Choroid plexus epithelial cell (primary cell): ENCODE data around the gene ACTA2.
A peak's percentile ranks its signal among the peaks of the same experiment; 100 is the strongest.

Experiments
- DNase-seq: peaks from one replicate; pipeline ENCODE4 v3.0.0-alpha.2; 2010; ENCODE audit warnings: low read depth
- H3K4me3 ChIP-seq: 2 replicates; pipeline ENCODE4 v1.5.1; 2011; ENCODE audit warnings: low read depth, mild to moderate bottlenecking, control low read depth, low read length, moderate library complexity
- TF ChIP-seq, protein P1 (sequence below): conservative IDR thresholded peaks from 2 replicates; pipeline ENCODE4 v1.5.1; 2011; ENCODE audit warnings: low read depth, mild to moderate bottlenecking, control low read depth, inconsistent platforms, low read length, moderate library complexity

The ACTA2 gene

DNA sequence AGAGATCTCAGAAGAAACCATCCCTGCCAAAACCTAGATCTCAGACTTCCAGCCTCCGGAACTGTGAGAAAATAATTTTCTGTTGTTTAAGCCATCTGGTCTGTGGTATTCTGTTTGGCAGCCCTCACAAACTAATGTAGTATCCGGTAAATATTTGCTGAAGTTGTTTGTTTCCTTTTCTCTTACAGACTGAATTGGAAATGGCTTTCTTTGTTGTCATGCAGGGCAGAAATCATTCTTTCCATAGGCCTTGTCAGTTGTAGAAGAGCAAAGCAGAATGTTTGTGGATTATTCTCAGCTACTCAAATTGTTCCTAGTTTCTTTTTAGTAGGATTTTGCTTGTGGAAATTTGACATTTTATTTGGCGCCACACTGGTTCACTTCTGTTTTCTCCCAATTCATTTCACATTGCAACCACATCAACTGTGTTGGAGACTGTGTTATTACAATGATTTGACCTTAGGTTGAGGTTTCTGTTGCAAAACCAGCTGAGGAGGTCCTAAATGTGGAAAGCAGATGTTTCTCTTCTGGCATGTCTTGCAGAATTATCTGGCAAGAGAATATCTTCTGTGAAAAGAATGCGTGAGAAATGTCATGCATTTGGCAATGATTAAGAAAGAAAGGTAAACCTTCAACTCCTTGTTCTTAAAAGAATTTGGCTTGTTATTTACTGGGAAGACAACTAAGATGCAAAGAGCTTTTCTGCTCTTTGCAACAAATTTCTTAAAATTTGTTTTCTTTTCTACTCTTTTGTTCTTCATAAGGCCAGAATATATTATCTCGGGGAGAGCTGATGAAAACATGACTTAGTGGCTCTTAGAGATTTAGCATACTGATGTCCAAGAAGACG lies 25.8 kb downstream of the ACTA2 start:
- DNase-seq, result peak; percentile 99
- TF ChIP-seq, protein P1, sequence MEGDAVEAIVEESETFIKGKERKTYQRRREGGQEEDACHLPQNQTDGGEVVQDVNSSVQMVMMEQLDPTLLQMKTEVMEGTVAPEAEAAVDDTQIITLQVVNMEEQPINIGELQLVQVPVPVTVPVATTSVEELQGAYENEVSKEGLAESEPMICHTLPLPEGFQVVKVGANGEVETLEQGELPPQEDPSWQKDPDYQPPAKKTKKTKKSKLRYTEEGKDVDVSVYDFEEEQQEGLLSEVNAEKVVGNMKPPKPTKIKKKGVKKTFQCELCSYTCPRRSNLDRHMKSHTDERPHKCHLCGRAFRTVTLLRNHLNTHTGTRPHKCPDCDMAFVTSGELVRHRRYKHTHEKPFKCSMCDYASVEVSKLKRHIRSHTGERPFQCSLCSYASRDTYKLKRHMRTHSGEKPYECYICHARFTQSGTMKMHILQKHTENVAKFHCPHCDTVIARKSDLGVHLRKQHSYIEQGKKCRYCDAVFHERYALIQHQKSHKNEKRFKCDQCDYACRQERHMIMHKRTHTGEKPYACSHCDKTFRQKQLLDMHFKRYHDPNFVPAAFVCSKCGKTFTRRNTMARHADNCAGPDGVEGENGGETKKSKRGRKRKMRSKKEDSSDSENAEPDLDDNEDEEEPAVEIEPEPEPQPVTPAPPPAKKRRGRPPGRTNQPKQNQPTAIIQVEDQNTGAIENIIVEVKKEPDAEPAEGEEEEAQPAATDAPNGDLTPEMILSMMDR, result no peak
- H3K4me3 ChIP-seq, result no peak overlapping the region

DNA sequence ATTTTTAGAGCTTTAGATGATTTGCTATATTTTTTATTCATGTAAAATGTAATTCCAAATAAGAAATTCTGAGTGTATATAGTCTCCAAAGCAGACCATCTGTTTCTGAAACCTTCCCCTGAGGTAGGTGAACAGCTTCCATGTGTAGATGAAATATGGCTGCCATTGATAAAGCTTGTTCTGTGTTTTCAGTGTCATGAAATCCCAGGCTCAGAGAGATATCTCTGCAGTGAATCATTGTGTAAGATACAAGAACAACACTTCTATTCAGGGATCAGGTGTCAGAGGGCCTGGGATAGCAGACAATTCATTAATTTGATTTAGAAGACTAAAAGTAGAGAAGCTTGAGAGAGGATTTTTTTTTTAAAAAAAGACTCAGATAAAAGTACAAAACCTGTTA lies 29.1 kb downstream of the ACTA2 start:
- no peak overlapping the region for H3K4me3 ChIP-seq
- TF ChIP-seq, protein P1, result no peak
- peak; percentile 72 for DNase-seq

DNA sequence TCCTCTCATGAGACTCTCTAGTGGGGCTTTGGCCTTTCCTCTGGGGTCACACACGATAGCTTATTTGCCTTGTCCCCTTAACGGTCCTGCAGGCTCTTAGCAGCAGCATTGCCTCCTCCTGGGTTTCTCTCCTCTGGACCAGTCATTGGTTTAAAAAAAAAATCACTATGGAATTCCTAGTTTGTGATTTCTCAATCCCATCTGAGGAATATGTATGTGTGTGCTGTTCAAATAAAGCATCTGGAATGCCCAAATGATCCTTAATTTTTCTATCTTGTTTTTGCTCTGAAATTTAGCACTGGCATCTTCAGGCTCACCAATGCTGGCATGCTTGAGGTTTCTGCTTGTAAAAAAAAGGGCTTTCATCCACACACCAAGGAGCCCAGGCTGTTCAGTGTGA lies 30.5 kb downstream of the ACTA2 start:
- H3K4me3 ChIP-seq, result no peak overlapping the region
- DNase-seq, result no peak
- TF ChIP-seq, protein P1, result no peak

DNA sequence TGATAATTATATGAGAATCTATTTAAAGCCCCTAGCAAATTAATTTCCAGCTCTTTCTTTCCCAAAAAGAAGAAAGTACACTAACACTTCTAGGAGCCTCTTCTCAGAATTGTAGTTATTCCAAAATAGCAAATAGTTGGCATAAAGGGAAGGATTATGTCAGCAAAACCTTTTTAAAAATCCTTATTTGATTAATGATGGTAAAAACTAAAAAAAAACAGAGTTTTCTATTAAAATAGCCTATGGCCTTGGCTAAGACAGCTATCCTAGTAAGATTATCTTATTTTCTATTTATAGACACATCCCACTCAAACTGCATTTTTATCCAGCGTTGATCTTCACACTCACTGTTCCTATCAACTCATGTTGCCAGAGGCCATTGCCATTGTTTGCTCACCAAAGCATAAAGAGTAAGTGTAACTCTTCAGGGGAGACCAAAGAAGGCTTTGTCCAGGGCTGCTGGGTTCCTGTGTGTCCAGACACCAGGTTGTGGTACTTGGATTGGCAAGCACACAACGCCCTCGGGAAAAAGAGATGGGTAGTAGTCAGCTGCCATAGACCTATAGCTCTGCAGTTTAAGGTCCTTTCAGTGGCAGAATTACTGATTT lies 31.5 kb downstream of the ACTA2 start:
- no peak for DNase-seq
- H3K4me3 ChIP-seq, result no peak overlapping the region
- TF ChIP-seq, protein P1, result no peak

DNA sequence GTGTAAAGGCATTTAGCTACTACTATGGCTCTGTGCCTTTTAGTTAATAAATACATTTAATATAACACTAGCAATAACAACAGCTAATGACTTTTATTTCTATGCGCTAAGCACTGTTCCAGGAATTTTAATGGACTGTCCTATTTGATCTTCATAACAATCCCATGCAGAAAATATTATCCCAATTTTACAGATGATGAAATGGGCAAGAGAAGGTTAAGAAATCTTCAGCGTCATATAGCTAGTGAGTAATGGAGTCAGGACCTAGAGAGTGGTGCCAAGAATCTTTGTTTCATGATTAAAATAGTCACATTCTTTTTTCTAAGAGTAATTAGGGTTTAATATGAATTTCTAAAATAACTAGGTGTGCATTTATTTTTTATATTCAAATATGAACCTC lies 32.4 kb downstream of the ACTA2 start:
- DNase-seq, result peak; percentile 74
- no peak overlapping the region for H3K4me3 ChIP-seq
- TF ChIP-seq, protein P1, result no peak

DNA sequence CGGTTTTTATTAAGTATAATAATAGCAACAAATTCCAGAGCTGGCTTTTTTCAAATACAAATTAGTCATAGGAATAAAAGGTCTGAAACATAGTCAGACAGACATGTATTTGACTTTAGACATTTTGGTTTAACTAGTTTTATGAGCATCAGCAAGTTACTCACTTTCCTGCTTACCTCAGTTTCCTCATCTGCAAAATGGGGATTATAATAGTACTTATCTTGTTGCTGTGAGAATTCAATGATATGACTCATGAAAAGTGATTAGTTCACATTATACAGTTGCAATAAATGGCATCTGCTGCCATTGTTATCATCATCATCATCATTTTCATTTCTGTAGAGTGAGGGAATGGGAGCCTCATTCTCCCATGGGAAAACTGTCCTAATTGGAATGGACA lies 33.5 kb downstream of the ACTA2 start:
- H3K4me3 ChIP-seq, result no peak overlapping the region
- TF ChIP-seq, protein P1, result no peak

More for the DNA sequence above, 33.5 kb downstream of the ACTA2 start:
- DNase-seq, result no peak
